Neural progenitor cell (in vitro differentiated cells): ENCODE measurements around the gene GLTP.

Experiments
- EZH2 ChIP-seq: fragments of 200-600 bp; sonication (generic); IDR thresholded peaks from 2 replicates; pipeline ENCODE4 v1.6.1; 2017; ENCODE audit warnings: antibody characterized with exemption, mild to moderate bottlenecking, moderate library complexity
- TF ChIP-seq, protein P1 (sequence below): fragments of 200-600 bp; sonication (generic); IDR thresholded peaks from 2 replicates; pipeline ENCODE4 v1.5.1; 2017; ENCODE audit warnings: antibody characterized with exemption, mild to moderate bottlenecking

- TF ChIP-seq, protein P1, sequence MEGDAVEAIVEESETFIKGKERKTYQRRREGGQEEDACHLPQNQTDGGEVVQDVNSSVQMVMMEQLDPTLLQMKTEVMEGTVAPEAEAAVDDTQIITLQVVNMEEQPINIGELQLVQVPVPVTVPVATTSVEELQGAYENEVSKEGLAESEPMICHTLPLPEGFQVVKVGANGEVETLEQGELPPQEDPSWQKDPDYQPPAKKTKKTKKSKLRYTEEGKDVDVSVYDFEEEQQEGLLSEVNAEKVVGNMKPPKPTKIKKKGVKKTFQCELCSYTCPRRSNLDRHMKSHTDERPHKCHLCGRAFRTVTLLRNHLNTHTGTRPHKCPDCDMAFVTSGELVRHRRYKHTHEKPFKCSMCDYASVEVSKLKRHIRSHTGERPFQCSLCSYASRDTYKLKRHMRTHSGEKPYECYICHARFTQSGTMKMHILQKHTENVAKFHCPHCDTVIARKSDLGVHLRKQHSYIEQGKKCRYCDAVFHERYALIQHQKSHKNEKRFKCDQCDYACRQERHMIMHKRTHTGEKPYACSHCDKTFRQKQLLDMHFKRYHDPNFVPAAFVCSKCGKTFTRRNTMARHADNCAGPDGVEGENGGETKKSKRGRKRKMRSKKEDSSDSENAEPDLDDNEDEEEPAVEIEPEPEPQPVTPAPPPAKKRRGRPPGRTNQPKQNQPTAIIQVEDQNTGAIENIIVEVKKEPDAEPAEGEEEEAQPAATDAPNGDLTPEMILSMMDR = no peak
- no peak for TF ChIP-seq EZH2
Measured at GRCh38 chr12:109858764-109859163, 21.6 kb downstream of the GLTP start.
